NCI-H1436 treated with DMSO at 0.1 percent for 48 hours (cell line): ENCODE results near the gene MUC22.
"Not testable (repeated sequence)": the region's sequence is repeated elsewhere in the genome, so short reads cannot be mapped to it uniquely, and the experiment has no call there.

Experiments
- DNase-seq: peaks from one replicate; lab custom pipeline; 2025; lab: John Stamatoyannopoulos, UW

Gene MUC22

DNA sequence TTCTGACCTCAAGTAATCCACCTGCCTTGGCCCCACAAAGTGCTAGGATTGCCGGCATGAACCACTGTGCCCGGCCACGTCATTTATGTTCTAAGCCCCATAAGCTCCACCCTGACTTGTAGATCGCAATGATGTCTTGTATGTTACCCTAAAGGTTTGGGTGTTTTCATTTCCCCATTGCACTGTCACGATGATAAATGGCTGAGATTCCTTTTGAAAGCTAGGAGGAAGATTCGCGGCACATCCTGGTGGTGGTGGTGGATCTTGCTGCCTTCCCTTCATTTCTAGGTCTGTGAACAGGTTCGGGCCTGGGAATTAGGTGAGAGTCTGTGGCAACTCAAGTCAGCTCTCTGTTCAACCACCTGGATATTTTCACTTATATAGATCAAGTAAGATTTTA lies 28.3 kb downstream of the MUC22 start:
- DNase-seq, result no peak

GRCh38 chr6:31040801-31041200 lies 30.5 kb downstream of the MUC22 start:
- DNase-seq, result no peak

DNA sequence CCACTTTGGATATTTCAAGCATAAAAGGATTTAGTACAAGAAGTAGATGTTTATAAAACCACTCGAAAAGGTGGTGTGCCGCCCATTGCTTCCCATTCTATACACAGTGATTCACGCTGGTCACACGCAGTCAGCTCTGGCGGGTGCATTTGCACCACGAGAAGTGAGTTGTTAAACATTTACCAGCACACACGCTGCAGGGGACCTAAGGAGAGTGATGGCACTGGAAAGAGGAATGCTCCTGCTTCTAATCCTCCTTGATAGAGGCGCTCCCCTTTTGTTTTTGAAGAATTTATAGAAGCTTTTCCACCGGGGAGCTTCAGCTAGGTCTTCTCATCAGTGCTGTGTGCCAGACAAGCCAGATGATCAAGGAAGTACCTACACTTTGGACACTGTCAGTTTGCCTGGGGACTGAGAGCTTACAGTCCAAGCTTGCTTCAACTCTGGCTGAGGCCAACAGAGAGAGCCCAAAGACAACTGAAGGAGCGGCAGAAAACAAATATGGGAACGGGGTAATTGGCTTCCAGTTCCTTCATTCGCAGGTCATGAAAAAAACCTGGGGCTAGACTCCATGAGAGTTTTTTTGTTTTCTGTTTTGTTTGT lies 31.2 kb downstream of the MUC22 start:
- DNase-seq, result no peak

DNA sequence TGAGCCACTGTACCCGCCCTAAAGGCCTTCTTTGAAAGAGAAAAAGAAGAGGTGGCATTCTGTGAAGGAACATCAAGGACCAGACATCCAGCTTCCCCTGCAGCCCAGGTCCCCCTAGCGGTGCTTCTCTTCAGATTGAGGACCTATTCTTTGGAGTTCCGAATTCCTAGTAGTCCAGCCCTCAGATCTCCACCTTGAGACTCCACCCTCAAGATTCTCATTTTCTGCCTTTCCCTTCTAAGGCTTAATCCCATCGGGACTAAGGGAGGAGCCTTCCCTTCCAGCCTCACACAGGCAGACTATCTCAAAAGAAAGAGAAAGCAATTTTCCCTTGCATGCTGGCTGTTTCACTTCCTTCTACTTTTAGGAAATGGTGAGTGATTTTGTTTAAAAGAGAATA lies 32.5 kb downstream of the MUC22 start:
- DNase-seq, result no peak

DNA sequence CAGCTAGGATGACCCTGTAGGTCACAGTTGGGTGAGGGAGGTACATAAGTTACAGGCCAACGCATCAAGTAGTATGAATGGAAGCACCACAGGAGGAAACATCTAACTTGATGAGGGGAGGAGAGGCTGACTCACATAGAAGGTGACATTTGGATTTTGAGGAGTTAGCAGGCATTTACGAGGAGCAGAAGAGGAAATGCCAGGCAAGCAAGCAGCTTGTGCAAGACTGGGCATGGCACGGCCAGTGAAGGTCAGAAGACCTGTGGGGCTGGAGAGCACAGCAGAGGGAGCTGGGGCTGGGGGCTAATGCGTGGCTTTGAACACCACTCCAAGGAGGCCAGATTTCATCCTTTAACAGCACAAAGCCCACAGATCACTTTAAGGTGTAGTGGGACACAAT lies 37.8 kb downstream of the MUC22 start:
- no peak for DNase-seq

DNA sequence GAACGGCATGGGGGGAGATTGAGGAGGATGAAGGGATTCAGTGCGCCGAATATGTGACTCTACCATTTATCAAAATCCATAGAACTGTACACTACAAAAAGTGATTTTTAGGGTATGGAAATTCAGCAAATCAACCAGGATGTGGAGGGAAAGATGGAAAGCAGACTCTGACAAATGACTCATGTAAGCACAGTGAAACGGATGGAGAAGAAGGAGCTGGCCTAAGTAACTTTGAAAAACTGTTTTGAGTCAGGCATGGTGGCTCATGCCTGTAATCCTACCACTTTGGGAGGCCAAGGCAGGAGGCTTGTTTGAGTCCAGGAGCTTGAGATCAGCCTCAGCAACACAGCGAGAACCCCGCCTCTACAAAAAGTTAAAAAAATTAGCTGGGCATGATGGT lies 39.2 kb downstream of the MUC22 start:
- DNase-seq, result no peak

GRCh38 chr6:31053187-31053586 lies 42.9 kb downstream of the MUC22 start:
- not testable (repeated sequence) for DNase-seq

- DNase-seq, result no peak
Measured at GRCh38 chr6:31053873-31054272, 43.6 kb downstream of the MUC22 start.

DNA sequence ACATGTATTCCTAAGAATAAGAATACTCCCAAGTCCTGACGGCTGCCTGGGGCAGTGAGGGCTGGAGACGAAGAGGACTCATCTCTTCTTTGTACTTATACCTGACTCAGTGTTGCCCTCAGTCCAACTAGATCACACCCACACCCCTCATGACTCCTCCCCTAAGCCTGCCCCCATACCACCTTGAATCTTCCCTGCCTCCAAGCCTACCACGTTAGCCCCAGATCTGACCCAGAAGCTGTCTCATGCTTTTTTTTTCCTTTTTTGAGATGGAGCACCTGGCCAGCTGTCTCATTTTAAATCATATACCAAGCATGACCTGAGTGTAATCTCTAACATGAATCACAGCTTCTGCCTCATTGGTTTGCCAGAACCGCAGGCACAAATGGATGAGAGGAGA lies 45.2 kb downstream of the MUC22 start:
- DNase-seq, result no peak

- DNase-seq, result no peak
Measured at GRCh38 chr6:31057426-31058003, 47.2 kb downstream of the MUC22 start.

DNA sequence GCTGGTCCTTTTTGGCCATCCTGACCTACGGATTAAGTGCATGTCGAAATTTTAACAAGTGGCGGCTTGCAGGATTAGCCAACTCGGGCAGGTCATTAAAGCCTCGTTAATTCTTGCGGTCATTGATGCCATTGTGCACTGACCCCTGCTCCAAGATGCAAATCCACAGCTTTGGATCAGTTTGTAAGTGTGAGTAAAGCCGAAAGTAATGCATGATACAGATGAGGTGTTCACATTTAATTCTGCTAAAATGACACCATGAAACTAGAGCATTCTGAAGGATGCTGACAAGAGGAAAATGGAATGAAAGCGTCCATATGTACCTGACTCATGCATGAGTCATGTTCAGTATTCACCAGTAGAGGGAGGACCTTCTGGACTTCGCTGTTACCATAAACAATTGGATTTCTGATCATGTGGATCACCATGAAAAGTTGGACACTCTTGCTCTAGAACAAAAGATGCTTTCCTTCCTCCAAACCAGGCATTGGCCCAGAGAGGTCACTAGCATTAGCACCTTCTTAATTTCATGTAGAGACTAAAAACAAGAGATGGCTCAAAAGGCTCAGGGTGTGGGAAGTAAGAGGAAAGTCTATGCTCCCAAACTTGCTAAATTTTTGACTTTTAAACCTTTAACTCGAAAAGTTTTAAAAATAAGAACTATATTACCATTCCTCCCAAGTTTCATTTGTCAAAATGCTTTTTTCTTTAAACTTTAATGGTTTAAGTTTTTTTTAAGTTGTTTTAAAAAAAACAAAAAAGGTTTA lies 48.0 kb downstream of the MUC22 start:
- no peak for DNase-seq

DNA sequence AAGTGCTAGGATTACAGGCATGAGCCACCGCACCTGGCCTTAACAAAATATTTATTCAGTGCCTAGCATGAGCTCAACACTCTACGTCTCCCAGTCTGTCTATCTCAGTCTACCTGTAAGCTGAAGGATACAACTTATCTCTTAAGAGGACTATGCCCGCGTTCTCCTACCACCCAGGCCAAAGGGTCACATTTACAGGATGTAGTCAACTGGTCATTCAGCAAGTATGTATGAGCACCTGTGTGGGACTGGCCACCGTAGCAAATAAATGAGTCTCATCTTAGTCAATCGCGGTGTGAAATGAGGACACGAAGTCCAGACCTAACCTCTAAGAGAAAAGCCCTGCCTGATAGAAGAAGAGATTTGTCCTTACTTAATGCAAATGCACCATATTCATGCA lies 49.9 kb downstream of the MUC22 start:
- no peak for DNase-seq

DNA sequence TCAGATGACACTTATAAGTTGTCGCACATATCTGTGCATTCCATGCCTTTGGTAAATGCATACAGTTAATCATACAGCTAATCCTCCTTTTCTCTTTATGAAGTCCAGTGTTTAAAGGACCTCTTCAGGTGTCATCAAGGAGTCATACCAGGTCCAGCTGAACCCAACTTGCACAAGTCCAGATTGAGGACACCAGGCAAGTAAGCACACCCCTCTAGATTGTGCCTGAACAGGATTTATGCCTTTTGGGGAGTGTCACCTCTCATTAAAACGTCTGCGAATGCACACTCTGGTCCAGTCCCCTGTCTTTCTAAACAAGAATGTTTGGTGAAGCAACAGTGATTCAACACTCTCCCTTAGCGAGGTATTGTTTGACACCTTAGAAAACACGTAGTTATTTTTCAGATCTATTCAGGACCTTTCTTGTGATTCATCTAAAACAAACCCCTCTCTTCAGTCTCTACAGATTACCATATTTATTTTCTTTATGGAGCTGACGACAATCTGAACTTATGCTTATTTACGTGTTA lies 53.7 kb downstream of the MUC22 start:
- DNase-seq, result no peak

- DNase-seq, result no peak
Measured at GRCh38 chr6:31065556-31065955, 55.3 kb downstream of the MUC22 start.

GRCh38 chr6:31067028-31067427 lies 56.8 kb downstream of the MUC22 start:
- DNase-seq, result not testable (repeated sequence)

GRCh38 chr6:31067891-31068668 lies 57.8 kb downstream of the MUC22 start:
- DNase-seq, result not testable (repeated sequence)

DNA sequence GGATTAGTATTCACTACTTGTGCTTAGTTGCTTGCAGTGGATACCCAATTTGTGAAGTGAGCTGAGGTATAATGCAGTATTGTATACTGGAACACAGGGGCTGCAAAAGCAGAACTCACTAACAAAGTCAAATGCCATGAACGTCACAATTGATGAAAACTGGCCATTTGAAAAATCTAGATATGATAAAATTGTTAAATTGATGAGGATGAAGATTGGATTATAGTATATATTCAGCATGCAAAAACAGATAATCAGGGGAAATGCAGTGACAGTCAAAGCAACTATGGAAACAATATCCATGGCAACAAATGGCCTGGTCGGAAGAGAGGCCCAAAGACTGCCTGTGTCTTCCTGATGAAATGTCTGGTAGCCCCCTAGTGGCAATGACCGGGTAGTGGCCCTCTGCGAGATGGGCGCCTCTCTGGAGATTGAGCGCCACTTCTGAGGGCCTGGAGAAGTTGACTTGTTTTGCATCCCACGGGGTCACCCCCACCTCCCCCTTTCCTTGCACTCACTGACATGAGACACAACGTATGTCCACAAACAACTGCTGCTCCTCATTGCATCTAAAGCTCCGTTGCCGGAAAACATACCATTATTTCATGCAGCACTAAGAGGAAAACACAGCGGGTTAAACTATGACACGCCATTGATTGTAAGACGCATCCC lies 58.5 kb downstream of the MUC22 start:
- DNase-seq, result no peak

- DNase-seq, result no peak
Measured at GRCh38 chr6:31070711-31071197, 60.5 kb downstream of the MUC22 start.

GRCh38 chr6:31074401-31074800 lies 64.1 kb downstream of the MUC22 start:
- DNase-seq, result no peak

GRCh38 chr6:31075528-31075927 lies 65.3 kb downstream of the MUC22 start:
- DNase-seq, result no peak

GRCh38 chr6:31076611-31077010 lies 66.3 kb downstream of the MUC22 start:
- no peak for DNase-seq
